HG03520 (cell line): ENCODE data around the gene MCM6.
"Not testable (repeated sequence)": the region's sequence is repeated elsewhere in the genome, so short reads cannot be mapped to it uniquely, and the experiment has no call there.

ENCODE experiments used
- ATAC-seq: cut with Tn5 transposase; IDR thresholded peaks from one replicate; pipeline ENCODE4 v1.9.1; 2021; ENCODE audit warnings: mild to moderate bottlenecking, moderate library complexity; ENCODE audit not compliant: unreplicated experiment

MCM6 gene

DNA sequence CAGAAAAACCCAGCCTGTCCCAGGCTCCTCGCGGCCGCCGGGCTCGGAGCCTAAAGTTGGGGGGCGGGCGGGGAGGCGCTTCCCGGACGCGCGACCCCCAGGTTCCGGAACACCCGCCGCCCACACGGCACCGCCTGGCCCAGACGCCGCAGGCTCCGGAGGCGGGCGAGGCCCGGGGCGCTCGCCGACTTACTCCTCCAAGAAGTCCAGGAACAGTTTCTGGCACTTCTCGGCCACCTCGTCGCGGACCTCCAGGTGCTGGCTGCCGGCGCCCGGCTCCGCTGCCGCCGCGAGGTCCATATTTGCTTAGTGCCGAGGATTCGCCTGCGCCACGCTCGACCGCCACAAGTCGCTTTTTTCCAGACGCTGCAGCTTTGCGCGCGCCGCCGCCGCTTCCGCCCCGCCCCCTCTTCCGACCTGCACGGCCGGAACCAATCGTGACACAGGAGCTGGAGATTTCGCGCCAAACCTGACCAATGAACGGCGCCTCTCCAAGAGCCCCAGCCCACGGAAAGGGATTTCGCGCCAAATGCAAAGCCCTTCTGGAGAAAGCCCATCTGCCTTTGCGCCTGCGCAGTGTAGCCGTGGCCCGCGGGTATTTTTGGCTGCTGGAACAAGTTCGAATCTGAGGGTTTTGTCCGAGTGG lies at the start of gene MCM6:
Gene MCM6, minus strand, starts transcription at position 378 of the 646 bp plus-strand sequence. Its CDS starts 78 bp downstream, at position 300.
- ATAC-seq, result peak; percentile 90

DNA sequence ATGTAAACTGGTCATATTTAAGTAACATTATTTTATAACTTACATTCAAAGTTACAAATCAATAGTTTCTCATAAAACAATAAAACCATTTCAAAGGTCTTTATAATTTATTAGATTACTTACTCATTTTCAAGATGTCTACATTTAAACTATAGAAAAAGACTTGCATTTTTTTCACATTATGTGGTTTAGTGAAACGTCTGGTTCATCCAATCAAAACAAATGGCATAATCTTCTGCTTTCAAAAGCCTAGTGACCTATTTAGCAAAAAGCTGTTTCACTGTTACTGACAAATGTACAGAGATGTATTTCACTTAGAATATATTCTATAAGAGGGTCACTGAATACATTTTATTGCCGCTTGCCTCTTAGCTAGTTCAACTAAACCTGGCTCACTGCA lies 49.3 kb upstream of the MCM6 start:
- ATAC-seq, result no peak

DNA sequence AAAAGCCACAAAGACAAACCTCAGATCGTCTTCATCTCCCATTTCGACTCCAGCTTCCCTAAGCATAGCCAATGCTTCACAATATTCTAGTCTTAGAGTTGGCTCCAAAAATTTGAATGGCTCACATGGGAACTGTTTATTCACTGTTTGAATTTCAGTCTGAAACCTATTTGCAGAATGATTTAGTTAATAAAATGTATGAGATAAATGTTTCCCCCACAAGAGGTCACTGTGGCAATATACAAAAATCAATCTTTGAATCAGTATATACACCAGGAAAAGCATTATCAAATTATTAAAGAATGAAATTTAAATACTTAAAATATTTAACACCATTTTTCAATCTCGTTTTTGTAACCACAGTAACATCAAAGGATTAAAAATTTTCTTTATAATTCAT lies 40.0 kb upstream of the MCM6 start:
- no peak for ATAC-seq

DNA sequence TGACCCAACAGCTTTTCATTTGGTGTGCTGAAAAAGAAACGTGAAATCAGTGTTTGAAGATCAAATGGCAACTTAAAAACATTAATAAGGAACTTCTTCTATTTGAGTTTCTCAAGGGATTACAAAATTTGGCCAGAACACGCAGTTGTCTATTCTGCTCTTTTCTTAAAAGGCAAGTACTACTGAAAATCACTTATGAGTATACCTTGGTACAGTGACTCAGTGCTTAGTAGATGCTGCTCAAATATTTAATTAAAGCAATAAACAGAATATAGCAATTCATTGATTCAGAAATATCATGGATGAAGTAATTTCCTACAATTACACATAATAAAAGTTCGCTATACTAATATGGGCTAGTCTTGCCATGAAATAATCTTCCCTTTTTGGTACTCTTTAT lies 38.2 kb upstream of the MCM6 start:
- ATAC-seq, result no peak

DNA sequence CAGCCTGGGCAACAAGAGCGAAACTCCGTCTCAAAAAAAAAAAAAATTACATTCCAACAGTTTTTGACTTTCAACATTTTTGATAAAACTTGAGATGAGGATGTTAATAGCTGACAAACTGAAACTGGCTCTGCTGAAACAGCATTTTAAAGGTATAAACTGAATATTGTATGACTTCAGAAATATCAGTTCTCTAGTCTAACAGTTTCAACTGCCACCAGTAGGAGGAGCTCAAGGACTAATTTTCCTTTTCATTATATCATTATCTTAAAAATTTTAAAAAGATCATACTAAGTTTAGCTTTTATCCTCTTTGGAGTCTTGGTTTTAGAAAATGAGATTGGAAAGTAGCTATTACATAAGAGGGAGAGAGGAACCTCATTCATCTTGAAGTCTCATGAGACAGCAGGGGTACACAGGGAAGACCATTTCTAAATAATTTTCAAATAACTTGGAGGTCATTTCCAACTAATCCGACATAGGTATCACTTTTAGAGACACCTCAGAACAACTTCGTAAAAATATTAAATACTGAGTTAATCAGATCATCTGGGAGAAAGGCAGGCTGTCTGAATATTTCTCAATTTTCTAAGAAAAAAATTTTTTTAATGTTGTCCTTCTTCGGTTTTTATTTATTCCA lies 37.6 kb upstream of the MCM6 start:
- no peak for ATAC-seq

DNA sequence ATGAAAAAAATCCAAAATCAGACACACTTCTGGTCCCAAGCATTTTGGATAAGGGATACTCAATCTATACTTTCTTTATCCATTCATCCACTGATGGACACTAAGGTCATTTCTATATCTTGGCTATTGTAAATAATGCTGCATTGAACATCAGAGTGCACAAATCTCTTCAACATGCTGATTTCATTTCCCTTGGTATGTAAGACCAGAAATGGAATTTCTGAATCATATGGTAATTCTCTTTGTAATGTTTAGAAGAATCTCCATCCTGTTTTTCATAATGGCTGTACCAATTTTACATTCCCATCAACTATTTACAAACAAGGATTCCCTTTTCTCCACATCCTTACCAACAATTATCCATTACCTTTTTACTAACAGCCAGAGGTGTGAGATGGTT lies 33.7 kb upstream of the MCM6 start:
- no peak for ATAC-seq

DNA sequence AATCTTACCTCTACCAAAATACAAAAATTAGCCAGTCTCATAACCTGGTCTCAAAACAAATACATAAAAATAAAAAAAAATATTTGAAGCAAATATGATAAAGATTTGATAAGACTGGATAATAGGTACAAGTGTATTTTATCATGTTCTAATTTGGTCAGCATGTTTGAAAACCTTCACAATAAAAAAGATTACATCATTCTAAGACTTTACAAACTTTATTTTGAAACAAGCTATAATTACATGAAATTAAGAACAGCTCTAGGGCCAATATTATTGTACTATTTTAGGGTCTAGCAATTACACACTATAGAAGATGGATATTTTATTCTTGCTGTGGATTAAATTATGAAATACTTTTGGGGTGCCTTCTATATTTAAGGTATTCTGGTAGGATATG lies 29.4 kb upstream of the MCM6 start:
- no peak for ATAC-seq

DNA sequence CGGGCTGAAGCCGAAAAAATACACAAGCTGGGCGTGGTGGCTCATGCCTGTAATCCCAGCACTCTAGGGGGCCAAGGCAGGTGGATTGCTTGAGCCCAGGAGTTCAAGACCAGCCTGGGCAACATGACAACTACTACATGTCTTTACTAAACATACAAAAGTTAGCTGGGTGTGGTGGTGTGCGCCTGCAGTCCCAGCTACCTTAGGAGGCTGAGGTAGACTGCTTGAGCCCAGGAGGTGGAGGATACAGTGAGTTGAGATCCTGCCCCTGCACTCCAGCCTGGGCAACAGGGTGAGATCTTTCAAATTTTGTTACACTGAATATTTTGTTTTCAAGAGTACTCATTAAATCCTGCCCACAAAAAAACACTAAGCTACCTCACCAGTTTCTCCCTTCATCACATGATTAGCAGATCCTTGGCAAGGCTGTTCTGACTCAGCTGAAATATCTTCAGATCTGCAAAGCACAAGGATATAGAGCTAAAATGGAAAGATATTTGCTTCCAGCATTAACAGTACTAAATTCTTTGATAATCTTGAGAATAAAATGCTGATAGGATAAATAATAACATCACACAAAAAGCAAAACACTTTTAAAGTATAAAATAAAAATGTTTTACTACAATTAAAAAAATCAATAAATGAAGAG lies 28.2 kb upstream of the MCM6 start:
- ATAC-seq, result no peak

DNA sequence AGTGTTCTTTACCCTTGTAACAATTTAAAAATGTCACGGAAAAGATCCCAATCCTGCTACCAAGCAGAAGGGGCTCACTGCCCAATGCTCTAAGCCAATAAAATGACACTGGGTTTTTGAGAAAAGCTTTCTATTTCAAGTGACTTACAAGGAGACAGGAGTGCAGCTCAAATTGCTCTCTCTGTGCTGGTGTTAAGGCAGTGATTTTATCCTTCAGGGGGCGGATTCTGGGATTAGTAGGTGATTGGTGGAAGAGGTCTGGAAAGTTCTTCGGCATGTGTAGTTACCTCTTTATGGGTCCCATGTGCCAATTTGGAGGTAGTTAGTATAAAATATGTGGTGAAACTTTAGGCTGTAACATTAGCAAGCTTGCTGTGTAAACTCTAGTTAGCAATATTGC lies 27.4 kb upstream of the MCM6 start:
- ATAC-seq, result no peak

DNA sequence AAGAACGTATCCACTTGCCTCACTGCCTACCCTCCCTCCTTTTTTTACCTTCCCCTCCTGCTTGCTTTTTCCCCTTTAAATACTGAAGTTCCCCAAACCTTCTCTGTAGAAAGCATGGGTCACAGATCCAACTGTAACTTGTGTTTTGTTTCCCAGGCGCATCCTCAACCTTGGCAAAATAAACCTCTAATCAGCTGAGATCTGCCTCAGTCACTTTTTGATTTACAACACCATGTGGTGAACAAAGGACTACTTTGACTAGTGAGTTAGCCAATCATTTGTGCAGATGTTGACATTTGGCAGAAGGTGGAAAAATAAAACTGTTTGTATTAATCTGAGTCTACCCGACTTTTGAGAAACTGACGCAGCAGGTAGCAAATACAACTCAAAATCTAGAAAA lies 23.3 kb upstream of the MCM6 start:
- ATAC-seq, result no peak

DNA sequence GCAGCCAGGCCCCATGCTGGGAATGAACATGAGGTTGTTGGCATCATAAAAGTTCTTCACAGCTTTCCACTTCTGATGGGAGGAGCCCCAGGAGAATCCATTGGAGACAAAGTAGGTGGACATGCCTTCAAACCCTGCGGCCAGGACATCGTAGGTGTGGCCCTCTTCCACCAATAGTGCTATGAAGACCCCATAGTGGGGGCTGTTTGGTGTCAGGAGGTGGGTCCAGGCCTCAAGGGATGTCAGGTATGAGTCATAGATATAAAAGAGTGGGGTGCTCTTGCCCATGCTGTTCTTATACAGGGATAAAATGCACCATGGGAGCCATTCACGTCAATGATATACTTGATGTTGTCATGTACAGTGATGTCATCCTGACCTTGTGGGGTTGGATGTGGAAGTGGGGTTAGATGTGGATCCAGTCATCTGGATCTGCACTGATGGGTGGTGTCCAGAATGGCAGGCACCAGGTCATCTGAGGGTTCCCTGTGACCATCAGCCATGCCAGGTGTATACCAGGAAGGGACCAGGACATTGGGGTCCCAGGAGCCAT lies 22.1 kb upstream of the MCM6 start:
- no peak for ATAC-seq

DNA sequence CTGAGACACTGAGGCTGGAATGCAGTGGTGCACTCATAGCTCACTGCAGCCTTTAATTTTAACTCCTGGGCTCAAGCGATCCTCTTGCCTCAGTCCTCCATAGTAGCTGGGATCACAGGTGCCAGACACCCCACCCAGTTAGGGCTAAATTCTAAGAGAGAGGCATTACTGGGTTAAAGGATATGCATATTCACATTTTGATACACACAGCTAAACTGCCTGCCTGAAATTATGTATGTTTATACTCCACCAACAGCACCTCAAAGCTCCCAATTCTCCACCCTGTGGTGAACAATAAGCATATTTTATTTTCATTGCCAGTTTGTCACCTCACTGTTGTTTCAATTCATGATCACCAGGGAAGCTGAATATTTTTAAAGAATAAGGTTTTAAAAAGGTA lies 18.7 kb upstream of the MCM6 start:
- ATAC-seq, result no peak

DNA sequence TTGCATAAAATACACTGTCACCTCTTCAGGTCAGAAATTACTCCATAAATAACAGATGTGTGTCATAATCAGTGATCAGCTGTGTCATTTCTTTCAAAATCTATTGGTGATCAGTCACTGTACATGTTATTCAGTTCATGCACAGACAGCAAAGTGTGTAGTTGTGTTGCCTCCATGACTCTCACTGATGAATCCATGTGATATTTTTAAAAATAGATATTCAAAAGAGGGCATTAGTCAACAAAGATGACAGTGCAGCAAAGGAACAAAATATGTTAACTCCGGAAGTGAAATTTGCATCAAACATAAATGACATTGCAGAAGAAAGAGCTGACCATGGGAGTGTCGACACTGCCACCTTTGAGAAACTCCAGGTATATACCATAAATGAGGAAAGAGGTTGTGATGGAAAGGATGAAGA lies 17.1 kb upstream of the MCM6 start:
- ATAC-seq, result no peak

DNA sequence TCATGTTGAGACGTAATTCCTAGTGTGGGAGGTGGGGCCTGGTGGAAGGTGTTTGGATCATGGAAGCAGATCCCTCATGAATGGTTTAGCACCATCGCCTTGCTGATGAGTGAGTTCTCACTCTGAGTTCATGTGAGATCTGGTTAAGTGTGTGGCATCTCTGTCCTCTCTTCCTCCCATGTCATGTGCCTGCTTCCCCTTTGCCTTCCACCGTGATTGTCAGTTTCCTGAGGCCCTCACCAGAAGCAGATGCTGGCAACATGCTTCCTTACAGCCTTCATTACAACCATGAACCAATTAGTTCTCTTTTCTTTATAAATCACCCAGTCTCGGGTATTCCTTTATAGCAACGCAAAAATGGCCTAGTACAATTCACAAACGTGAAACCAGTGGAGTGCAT lies 14.6 kb upstream of the MCM6 start:
- ATAC-seq, result no peak

DNA sequence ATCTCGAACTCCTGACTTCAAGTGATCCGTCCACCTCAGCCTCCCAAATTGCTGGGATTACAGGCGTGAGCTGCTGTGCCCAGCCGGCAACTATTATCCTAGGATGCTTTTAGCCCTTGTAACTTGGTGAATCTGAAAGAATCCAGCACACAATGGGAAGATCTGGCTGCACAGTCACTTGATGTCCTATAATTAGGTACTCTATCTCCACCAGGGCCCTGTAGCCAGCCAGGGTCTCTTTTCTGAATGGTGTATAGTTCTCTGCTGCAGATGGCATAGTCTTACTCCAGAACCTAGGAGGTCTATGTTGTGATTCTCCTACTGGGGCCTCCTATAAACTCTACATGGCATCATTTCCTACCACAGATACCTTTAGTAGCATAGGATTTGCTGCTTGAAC lies 13.9 kb upstream of the MCM6 start:
- no peak for ATAC-seq

DNA sequence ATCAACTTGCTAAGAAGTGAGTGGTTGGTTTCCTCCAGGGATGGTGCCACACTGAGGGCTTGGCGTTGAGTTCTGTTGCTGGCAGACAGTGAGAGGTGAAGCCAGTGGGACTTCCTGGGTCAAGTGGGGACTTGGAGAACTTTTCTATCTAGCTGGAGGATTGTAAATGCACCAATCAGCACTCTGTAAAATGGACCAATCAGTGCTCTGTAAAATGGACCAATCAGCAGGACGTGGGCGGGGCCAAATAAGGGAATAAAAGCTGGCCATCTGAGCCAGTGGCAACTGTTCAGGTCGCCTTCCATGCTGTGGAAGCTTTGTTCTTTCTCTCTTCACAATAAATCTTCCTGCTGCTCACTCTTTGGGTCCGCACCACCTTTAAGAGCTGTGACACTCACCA lies 12.3 kb upstream of the MCM6 start:
- not testable (repeated sequence) for ATAC-seq

DNA sequence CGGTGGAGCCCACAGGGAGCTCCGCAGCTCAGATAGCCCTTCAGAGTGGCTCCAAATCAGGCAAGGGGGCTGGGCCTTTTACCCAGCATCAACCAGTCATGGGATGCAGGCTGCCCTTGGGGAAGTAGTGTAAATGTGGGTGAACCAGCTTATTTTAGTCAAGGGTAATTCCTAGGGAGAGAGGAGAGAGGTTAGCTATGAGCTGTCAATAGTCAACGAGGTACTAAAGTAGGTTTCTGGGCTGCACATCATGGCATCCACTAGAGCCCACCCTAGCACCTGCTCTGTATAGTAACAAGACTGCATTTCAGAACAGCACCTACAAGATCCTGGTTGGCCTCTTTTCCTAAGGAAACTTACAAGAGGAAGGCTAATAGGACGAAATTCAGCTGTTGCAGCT lies 9.5 kb upstream of the MCM6 start:
- ATAC-seq, result no peak

DNA sequence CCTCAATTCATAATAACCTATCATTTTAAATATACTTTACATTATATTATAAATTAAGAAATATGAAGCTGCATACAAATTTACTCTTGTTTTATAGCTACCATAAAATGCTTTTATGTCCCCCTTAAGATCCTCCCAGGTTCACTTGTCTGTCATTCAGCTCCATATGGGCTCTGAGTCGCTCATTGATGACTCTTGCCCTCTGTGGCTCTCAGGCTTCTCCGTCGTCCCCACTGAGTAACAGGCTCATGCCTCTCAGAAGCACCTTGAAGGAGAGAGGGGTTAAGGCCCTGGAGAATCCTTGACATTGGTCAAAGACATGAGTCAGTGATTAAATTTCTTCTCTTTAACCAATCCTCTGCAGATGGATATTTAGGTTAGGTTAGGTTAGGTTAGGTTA lies 6.2 kb upstream of the MCM6 start:
- ATAC-seq, result no peak

DNA sequence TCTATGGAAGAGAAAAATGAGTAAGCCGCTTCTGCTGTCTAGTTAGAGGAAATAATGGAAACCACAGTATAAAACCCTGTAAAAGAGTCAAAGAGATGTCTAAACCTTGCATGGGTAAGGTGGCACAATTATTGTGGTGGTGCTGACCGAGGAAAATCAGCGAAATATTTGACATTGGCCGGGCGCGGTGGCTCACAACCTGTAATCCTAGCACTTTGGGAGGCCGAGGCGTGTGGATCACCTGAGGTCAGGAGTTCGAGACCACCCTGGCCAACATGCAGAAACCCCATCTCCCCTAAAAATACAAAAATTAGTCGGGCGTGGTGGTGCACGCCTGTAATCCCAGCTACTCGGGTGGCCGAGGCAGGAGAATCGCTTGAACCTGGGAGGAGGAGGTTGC lies 527 bp upstream of the MCM6 start:
- ATAC-seq, result not testable (repeated sequence)

DNA sequence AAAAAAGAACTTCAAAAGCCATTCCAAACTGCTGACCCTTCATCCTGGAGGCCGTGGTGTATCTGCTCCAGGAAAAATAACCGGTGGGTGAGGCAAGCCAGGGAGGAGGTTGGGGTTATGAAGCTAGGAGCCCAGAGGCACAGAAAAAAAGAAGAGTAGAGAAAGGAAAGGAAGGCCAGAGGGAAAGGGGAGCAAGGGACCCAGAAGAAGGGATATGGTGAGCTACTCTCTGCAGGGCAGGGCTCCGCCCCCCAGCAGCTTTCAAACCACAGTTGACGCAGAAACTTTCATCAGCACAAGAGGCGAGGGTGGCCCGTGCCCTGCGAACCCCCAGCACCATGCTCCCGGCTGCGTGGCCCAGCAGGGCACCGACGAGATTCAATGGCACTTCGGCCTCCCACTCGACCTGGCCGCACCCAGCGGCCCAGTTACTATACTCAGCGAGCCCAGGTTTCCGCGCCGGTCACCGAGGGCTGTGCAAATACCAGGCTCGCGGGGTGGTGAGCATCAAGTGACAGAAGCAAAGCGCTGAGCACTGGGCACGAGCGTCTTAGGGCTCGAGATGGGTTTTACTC lies 665 bp downstream of the MCM6 start:
- ATAC-seq, result peak; percentile 59

DNA sequence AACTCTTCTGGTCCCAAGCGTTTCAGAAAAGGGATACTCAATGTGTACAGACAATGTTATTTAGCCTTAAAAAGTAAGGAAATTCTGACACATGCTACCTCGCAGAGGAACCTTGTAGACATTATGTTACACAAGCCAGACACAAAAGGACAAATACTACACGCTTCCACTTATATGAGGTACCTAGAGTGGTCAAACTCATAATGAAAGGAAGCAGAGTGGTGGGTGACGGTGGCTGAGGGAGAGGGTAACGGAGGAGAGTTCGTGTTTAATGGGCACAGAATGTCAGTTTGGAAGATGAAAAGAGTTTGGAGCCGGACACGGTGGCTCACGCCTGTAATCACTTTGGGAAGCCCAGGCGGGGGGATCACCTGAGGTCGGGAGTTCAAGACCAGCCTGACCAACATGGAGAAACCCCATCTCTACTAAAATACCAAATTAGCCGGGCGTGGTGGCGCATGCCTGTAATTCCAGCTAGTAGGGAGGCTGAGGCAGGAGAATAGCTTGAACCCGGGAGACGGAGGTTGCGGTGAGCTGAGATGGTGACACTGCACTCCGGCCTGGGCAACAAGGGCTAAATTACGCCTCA lies 1.4 kb downstream of the MCM6 start:
- ATAC-seq, result no peak
